Colon (tissue), 2 donors: ENCODE results near the gene KRT6B.
"Not testable (repeated sequence)": the region's sequence is repeated elsewhere in the genome, so short reads cannot be mapped to it uniquely, and the experiment has no call there.

Experiments used
- FAIRE-seq: peaks from 2 replicates; lab custom pipeline; 2012; peaks lifted over from hg19 to GRCh38; lab: Jason Lieb, UNC
- donor health status: control.
- donor health status: control.

KRT6B gene

GRCh38 chr12:52452101-52452500 lies at the start of gene KRT6B:
KRT6B (minus strand) TSS chr12:52452146; CDS start chr12:52452078, 68 bp downstream.
- FAIRE-seq, result no peak

GRCh38 chr12:52501490-52501889 lies 49.5 kb upstream of the KRT6B start:
- FAIRE-seq, result no peak

DNA sequence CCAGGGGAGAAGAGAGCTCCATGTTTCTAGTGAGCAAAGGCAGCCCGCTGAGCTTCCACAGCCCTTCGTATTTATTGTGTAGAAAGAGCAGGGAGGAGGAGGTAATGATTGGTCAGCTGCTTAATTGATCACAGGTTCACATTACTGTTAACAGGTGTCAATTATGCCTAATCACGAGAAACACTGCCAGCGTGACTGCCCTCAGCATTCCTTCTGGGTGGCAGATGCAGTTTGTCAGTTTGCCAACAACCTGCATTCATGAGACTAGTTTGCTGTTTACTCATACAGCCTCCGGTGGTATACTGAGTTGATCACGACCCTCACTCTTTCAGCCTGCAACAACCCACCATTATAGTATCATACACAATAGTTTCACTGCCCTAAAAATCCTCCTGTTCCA lies 48.6 kb upstream of the KRT6B start:
- FAIRE-seq, result not testable (repeated sequence)

DNA sequence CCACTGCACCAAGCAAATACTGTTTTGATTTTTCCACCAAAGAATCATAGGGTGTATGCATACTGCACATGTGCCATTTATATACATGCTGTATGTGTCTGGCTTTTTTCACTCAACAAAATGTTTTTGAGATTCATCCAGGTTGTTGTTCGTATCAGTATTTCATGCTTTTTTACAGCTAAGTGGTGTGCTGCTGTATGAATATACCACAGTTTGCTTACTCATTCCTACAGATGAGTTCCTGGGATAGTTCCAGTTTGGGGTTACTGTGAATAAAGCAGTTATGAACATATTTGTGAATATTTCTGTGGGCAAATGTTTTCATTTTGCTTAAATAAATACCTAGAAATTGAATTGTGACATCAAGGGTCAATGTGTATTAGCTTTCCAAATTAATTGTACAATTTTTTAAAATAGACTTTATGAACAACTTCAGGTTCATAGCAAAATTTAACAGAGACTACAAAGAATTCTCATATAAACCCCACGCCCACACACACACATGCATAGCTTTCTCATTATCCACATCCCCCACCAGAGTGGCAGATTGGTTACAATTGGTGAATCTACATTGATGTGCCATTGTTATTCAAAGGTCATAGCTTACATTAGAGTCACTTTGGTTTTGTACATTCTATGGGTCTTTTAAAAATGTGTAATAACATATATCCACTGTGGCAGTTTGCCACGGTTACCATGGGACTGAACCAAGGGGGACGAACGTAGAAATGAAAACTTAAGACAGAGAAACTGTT lies 48.0 kb upstream of the KRT6B start:
- FAIRE-seq, result no peak

GRCh38 chr12:52498946-52499345 lies 47.0 kb upstream of the KRT6B start:
- no peak for FAIRE-seq

GRCh38 chr12:52497975-52498374 lies 46.0 kb upstream of the KRT6B start:
- FAIRE-seq, result no peak

- FAIRE-seq, result no peak
Observed at GRCh38 chr12:52496590-52497071, 44.7 kb upstream of the KRT6B start.

- FAIRE-seq, result no peak
Observed at GRCh38 chr12:52496054-52496453, 44.1 kb upstream of the KRT6B start.

DNA sequence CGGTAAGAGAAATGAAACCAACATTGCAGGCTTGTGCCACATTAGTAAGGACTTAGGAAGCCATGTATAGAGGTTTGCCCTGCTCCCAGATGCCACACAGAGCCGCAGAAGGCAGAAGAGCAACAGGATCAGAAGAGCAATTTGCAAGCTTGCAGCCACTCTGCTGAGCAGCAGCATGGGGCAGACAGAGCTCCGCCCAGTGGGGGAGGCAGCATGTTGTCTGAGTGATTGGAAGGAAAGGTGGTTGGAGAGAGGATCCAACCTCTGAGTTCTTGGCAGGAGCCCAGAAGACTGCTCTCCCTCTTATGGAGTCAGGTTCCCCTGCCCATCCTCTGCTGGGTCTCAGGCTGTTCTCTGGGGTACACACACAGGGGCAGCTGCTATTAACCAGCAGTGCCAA lies 43.4 kb upstream of the KRT6B start:
- FAIRE-seq, result no peak

DNA sequence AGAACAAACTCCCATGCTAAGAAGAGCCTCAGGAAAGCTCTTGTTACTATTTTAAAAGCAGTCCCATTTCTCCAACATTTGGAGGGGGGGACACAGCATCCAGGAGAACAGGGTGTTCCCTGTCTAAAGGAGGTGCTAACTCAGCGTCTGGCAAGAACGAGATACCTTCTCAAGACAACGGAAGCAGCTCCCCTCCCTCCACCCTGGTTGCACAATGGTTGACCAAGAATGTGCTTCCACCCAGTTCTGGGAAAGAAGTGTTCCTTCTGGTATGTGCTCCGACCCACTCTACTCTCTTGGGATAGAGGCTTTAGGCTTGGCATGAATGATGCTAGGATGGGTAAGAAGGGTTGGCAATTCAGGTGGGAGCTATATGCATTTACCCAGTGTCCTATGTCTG lies 42.6 kb upstream of the KRT6B start:
- no peak for FAIRE-seq

- FAIRE-seq, result no peak
Observed at GRCh38 chr12:52494100-52494499, 42.2 kb upstream of the KRT6B start.

DNA sequence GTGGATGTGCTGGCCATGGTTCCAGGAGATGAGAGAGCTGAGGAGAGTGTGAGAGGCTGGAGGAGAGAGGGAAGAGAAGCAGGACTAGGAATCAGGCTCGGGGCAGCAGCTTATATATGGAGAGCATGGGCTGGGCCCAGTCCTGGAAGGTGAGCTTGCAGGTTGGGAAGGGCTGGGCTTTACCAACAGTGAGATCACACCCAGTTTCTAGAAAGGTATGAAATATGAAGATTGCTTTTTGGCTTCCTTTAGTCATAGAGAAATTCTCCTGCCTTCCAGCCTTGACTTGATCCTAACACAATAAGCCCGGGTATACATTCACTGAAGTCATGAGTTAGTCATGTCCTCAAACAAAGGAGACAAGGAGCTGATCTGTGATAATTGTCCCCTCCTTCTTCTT lies 41.2 kb upstream of the KRT6B start, which contains the start of gene KRT6A:
KRT6A (minus strand) TSS at position 86 of the 400 bp plus-strand sequence; CDS start at position 17, 69 bp downstream.
- FAIRE-seq, result no peak

DNA sequence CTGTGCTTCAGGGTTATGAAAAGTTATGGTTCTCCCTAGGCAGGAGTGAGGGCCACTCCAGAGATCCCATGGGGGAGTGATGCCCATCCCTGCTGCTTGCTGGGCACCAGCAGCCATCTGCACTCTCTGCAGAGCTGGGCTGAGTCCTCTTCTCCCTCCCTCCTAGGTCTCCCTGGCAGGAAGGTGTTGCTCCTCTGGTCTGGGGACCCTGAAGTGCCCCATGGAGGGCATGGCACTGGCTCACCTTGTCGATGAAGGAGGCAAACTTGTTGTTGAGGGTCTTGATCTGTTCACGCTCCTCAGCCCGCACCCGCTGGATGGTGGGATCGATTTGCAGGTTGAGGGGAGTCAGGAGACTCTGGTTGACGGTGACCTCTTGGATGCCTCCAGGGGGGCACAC lies 40.5 kb upstream of the KRT6B start:
- not testable (repeated sequence) for FAIRE-seq

DNA sequence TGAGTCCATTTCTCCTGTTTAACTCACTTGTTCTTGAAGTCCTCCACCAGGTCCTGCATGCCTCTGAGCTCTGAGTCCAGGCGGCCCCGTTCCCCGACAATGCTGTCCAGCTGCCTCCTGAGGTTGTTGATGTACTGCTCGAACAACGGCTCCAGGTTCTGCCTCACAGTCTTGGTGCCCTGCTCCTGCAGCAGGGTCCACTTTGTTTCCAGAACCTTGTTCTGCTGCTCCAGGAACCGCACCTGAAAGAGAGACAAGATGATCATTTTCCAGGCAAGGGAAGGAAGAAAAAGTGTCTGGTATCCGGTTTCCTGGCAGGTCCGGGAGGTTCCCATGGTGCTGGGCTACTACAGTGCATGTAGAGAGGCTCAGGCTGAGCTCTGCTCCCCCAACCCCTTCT lies 39.5 kb upstream of the KRT6B start:
- not testable (repeated sequence) for FAIRE-seq

DNA sequence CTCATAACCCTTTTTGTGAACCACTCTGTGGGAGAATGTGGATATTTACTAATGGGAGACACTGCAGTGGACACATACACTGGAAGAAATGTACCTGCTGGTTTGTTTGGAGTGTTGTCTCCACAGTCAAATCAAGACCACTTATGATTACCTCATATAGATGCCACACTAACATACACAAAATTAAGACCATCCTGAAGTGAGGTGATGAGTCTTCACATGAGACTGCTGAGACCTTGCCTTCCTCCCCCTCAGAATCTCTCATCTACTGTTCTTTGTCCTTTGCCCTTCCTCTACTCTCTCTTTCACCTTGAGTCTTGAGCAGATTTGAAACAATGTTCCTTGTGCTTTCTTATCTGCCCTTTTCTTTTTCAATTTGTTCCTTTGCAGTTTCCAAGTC lies 36.8 kb upstream of the KRT6B start:
- no peak for FAIRE-seq

DNA sequence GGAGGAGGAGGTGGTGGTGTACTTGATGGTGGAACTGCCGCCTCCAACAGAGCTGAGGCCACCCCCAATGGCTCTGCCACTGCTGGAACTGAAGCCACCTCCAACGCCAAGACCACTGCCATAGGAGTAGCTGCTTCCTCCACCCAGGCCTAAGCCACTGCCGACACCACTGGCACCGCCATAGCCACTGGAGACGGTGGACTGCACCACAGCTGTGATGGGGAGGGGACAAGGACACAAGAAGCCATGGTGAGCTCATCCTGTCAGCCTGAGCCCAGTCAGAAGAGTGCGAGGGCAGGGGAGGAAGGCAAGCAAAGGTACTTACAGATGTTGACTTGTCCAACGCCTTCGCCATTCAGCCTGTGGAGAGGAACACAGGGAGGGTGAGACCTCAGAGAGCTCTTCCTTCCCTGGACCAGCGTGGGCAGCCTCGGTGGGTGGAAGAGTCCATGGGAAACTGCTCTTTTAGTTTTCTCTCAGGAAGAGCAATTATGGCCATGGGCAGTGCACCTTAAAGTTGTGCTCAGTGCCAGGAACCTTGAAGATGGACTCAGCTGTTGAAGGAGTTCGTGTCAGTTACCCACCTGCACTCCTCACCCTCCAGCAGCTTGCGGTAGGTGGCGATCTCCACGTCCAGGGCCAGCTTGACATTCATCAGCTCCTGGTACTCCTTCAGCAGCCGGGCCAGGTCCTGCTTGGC lies 35.9 kb upstream of the KRT6B start:
- not testable (repeated sequence) for FAIRE-seq

- no peak for FAIRE-seq
Observed at GRCh38 chr12:52487211-52487610, 35.3 kb upstream of the KRT6B start.

DNA sequence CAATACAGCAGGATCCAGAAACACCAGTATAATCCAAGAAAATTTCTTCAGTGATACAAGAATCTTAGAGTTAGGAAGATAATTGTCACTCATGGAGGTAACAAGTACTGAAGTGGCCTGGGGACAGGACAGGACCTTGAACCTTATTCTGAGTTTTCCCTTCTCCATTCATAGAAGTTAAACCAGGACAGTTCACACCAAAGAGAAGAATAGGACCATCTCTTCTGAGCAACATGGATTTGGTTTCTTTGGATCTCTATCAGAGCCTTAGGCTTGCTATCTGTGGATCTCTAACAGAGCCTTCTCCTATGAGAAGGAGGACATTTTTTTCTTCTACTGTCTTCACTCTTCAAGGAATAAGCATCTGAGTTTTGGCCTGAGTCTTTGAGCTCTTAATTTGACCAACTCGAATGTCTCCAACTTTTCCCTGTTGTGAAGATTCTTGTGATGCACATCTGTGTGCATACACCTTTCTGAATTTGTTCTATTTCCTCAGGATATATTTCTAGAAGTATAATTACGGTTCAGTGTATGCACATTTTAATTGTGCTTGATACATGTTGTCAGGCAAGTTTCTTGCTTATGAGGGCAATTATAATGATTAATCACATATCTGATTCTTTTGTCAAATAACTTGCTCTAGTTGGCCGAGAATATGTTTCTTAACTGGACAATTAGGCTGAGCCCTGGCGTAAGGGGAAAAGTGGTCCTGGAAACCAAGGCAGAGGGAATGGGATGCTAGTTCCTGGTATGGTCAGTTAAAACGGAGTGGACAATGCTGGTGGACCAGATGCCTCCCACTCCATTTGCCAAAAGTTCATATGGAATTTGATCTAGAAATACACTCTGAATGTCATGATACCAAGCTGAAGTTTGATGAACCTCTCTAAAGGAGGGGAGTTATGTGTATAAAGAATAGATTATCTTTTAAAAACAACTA lies 34.5 kb upstream of the KRT6B start:
- no peak for FAIRE-seq

- no peak for FAIRE-seq
Observed at GRCh38 chr12:52480073-52480472, 28.1 kb upstream of the KRT6B start.

DNA sequence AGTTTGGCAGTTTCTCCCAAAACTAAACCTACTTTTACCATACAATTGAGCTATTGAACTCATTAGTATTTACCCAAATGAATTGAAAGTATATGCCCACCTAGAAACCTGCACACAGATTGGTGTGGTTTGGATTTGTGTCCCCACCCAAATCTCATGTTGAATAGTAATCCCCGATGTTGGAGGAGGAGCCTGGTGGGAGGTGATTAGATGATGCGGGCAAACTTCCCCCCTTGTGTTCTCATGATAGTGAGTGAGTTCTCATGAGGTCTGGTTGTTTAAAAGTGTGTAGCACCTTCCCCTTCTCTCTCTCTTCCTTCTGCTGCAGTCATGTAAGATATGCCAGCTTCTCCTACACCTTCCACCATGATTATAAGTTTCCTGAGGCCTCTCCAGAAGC lies 25.7 kb upstream of the KRT6B start:
- FAIRE-seq, result no peak

- no peak for FAIRE-seq
Observed at GRCh38 chr12:52474212-52474611, 22.3 kb upstream of the KRT6B start.

DNA sequence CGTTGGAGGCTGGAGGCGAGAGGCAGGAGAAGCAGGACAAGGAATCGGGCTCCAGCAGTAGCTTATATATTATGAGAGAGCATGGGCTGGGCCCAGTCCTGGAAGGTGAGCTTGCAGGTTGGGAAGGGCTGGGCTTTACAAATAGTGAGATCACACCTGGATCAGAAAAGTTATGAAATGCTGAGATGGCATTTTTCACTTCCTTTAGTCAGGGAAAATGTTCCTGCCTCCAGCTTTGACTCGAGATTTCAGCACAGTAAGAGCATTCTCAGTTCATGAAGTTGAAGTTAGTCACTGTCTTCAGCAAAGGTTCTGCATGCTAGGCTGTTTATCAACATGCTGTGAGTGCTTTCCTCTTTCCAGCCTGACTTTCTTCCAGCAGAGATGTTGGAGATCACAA lies 21.8 kb upstream of the KRT6B start, which contains the start of gene KRT6C:
KRT6C (minus strand) TSS at position 38 of the 400 bp plus-strand sequence. CDS start 68 bp downstream, outside the sequence.
- FAIRE-seq, result no peak
